ENCODE results near the gene SOHLH1. TPM values are rescaled to one million over a fixed set of nuclear protein-coding genes. Genes with fewer than 3 reads are reported as not detected.

The SOHLH1 gene
- total RNA-seq, 4 donors from 2014 or later, result not detected

GRCh38 chr9:135690836-135691570, 8.3 kb downstream of the SOHLH1 start:
- WGBS, result 87% methylated on average over 19 of the region's 19 CpGs
- TF ChIP-seq POLR2AphosphoS5 (IDR thresholded peaks at IDR 0.05) (no peak), CTCF (IDR thresholded peaks at IDR 0.05) (no peak), POLR2A (IDR thresholded peaks at IDR 0.05; ENCODE audit: low read depth) (no peak)
- peaks cover 0 to 81% (median 0%) of the 10 kb centered on the region in 4 donors for H3K27me3 ChIP-seq

DNA sequence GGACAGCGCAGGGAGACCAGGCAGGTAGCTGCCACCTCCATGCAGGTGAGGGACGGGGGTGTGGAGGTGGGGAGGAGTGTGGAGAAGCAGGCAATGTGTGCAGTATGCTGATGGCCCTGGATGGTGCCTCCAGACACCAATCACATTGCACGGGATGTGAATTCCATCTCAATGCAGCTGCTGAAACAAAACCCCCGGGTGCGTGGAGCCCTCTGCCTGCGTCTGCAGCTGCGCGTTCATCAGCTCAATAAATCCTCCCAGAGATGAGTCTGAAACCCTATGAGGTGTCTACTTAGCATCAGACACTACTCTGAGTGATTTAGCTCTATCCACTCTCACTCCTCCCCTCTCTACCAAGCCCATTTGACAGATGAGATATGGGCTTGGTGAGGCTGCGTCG, 10.3 kb downstream of the SOHLH1 start:
- TF ChIP-seq EP300 (IDR thresholded peaks at IDR 0.05) (no peak), POLR2AphosphoS5 (IDR thresholded peaks at IDR 0.05) (no peak), POLR2A (IDR thresholded peaks at IDR 0.05; ENCODE audit: low read depth) (no peak), CTCF (IDR thresholded peaks at IDR 0.05) (no peak)
- no peak for DNase-seq (ENCODE audit: extremely low spot score)
- intact Hi-C loops (cut with DNase I), result no loop called here
- Histone ChIP-seq H3K36me3 (no peaks in the 10 kb centered on the region), H3K4me3 (no peak overlapping the region), H3K9me3 (no peaks in the 10 kb centered on the region), H3K27ac (replicated peaks in 1 of 4) (no peak overlapping the region), H3K4me1 (no peaks in the 10 kb centered on the region), H3K27me3 (peaks cover 0 to 80% (median 0%) of the 10 kb centered on the region in 4 donors)
- 85% methylated on average over 10 of the region's 10 CpGs for WGBS

More at GRCh38 chr9:135690836-135691570, 8.3 kb downstream of the SOHLH1 start:
- H3K9me3 ChIP-seq, result no peaks in the 10 kb centered on the region
- no peak for DNase-seq (ENCODE audit: extremely low spot score)
- intact Hi-C loops (cut with DNase I), result no loop called here
- H3K27ac ChIP-seq (replicated peaks in 1 of 4), result no peak overlapping the region
- no peaks in the 10 kb centered on the region for H3K4me1 ChIP-seq
- H3K4me3 ChIP-seq, result no peak overlapping the region
- H3K36me3 ChIP-seq, result no peaks in the 10 kb centered on the region

GRCh38 chr9:135687216-135687615, 12.1 kb downstream of the SOHLH1 start:
- Histone ChIP-seq H3K4me1 (no peaks in the 10 kb centered on the region), H3K27ac (replicated peaks in 1 of 4) (no peak overlapping the region), H3K9me3 (no peaks in the 10 kb centered on the region), H3K27me3 (peaks cover 0 to 80% (median 0%) of the 10 kb centered on the region in 4 donors), H3K36me3 (no peaks in the 10 kb centered on the region), H3K4me3 (no peak overlapping the region)
- TF ChIP-seq POLR2A (IDR thresholded peaks at IDR 0.05; ENCODE audit: low read depth) (no peak), POLR2AphosphoS5 (IDR thresholded peaks at IDR 0.05) (no peak), CTCF (IDR thresholded peaks at IDR 0.05) (no peak), EP300 (IDR thresholded peaks at IDR 0.05) (no peak)
- 80% methylated on average over 14 of the region's 15 CpGs for WGBS
- intact Hi-C loops (cut with DNase I), result no loop called here
- DNase-seq (ENCODE audit: extremely low spot score), result no peak

DNA sequence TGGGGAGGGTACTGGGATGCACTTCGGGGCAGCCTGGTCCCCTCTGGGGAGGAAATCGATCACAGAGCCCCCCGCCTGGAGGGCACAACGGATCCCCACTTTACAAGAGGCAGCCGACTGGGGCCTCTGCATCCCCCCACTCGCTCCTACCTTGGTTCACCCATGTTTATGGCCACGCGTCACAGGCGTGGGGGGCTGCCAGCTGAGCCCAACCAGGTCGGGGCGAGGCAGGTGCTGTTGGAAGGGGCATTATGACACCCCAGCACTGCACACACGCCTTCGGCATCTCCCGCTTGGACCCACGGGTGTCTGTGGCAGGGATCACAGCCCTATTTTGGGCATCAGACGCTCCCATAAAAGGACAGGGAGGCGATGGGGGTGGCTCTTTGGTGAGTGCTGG, 14.6 kb downstream of the SOHLH1 start:
- WGBS, result 70% methylated on average over 10 of the region's 17 CpGs
- intact Hi-C loops (cut with DNase I), result no loop called here
- peaks cover 0 to 86% (median 0%) of the 10 kb centered on the region in 4 donors for H3K27me3 ChIP-seq
- TF ChIP-seq CTCF (IDR thresholded peaks at IDR 0.05), result no peak
- no peak for TF ChIP-seq EP300 (IDR thresholded peaks at IDR 0.05)
- no peak for TF ChIP-seq POLR2AphosphoS5 (IDR thresholded peaks at IDR 0.05)
- no peak for TF ChIP-seq POLR2A (IDR thresholded peaks at IDR 0.05; ENCODE audit: low read depth)
- H3K4me3 ChIP-seq, result no peak overlapping the region
- no peak overlapping the region for H3K27ac ChIP-seq (replicated peaks in 1 of 4)
- no peak for DNase-seq (ENCODE audit: extremely low spot score)
- no peaks in the 10 kb centered on the region for H3K4me1 ChIP-seq
- H3K36me3 ChIP-seq, result no peaks in the 10 kb centered on the region
- H3K9me3 ChIP-seq, result no peaks in the 10 kb centered on the region

Data from esophagus muscularis mucosa (tissue), 4 donors.